Cardiac septum (tissue), 1 donor: ENCODE data around the gene TGFBR2. TPM values are rescaled to one million over a fixed set of nuclear protein-coding genes. Genes with fewer than 3 reads are reported as not detected.

ENCODE experiments used
- DNase-seq: peaks from one replicate; pipeline ENCODE4 v3.0.0-alpha.2; 2020; ENCODE audit warnings: low spot score
- intact Hi-C: fragments of 100-400 bp; cut with DNase I; formaldehyde crosslinking; loops from one replicate; pipeline ENCODE4 v1.14.0; 2022
- total RNA-seq: library from RNA; stranded (reverse); fragmentation: NEBNext Ultra II Directional; extraction: Animal tissue kit (Norgen Biotek cat#: 25700); gene quantifications from one replicate; pipeline ENCODE4 v1.2.1, GENCODE V29; 2021
- donor health status: DM: no; HTN: no; CAD: no.

Gene TGFBR2
- total RNA-seq, 1 donor from 2014 or later, result 66.7 TPM

GRCh38 chr3:30681649-30682211 lies 75.3 kb downstream of the TGFBR2 start:
- intact Hi-C loops, result loop anchor here (2.0 to 10.0 kb wide), 3 partner anchors 23 to 457 kb away; no protein-coding TSS in a partner anchor
- no peak for DNase-seq

DNA sequence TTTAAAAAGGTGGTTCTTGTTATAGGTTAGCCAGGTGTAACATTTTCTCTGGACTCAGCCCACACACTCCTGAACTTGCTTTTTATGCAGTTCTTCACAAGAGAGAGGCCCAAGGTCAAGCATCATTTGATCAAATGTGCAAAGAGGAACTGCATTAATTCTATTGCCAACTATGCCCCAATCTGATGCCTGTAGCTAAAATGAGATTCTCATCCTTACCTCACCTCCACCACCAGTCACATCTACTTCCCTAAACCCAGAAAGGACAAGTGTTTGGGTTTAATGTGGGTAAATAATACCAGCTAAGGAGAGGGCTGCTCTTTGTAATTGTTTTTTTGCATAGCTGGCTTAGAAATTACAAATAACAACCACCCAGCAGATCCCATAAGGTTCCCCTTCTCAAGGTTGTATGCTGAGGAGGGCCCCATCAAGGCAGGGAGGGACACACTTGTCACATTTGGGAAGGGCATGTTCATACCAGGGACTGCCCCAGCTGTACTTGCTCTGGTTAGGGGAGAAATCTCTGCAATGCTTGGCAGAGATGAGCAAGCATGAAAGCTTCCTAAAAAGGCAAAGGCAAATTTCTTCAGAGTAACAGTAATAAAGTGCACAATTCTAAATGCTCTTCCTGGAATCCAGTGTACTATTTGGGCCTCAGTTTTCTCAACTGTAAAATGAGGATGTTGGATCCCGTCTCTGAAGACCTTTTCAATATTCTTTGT lies 76.2 kb downstream of the TGFBR2 start:
- no peak for DNase-seq

DNA sequence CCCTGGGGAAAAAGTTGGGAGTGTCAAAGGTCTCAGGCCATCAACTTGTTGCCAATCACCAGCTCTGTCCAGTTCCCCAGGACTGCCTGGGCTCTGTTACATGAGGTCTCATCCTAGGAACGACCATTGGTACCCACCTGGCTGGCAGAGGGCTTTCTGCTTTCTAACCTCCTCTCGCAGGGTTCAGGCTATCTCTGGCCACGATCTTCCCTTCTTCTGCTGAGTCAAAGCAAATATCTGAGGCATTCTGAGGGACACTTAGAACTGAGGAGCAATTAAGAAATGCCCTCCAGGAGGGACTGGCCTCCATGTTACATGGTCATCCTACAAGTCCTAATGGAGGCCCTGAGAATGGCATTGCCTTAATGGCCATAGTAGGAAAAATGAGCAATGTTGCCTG lies 77.4 kb downstream of the TGFBR2 start:
- no peak for DNase-seq
- intact Hi-C loops, result loop anchor here (5.0 to 10.0 kb wide), 2 partner anchors 156 to 459 kb away; no protein-coding TSS in a partner anchor

More for the DNA sequence above, 76.2 kb downstream of the TGFBR2 start:
- intact Hi-C loops, result loop anchor here (5.0 to 10.0 kb wide), 2 partner anchors 155 to 458 kb away; no protein-coding TSS in a partner anchor

GRCh38 chr3:30684356-30684755 lies 78.0 kb downstream of the TGFBR2 start:
- intact Hi-C loops, result loop anchor here (5.0 to 10.0 kb wide), 2 partner anchors 157 to 460 kb away; no protein-coding TSS in a partner anchor
- no peak for DNase-seq

DNA sequence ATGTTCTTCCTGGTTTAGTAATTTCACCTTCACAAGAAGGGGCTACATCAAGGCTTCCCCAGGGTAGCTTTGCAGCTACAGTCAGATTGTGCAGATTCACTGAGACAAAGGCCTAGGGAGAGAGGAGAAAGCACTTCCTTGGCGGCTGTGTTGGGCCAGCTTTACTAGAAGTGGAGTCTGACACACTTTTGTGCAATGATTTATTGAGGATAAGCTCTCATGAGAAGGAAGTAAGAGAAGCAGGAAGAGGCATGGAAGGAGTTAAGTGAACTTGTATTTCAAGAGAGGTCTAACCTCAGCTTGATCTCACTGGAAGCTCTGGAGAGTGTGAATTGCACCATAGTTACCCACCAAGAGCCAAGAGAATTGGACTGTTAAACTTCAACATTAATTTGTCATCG lies 78.9 kb downstream of the TGFBR2 start:
- DNase-seq, result no peak
- intact Hi-C loops, result loop anchor here (10.0 kb wide), 1 partner anchor 460 kb away; no protein-coding TSS in a partner anchor

GRCh38 chr3:30686176-30686575 lies 79.8 kb downstream of the TGFBR2 start:
- intact Hi-C loops, result loop anchor here (10.0 kb wide), 1 partner anchor 461 kb away; no protein-coding TSS in a partner anchor
- no peak for DNase-seq

DNA sequence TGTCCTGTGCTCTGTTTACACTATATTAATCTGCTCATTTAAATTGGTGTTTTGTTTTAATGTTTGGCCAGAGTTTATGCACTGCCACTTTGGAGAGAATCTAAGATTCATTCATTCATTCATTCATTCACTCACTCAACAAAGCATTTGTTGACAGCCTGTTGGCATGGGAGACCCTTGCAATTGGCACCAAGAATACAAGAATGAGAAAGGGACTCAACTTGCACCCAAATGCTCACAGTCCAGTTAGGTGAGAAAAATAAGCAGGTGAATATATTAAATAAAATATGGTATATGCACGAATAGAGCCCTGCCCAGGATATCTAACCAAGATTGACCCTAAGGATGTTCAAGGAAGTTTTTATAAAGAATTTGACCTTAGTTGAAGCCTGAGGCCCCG lies 80.4 kb downstream of the TGFBR2 start:
- no peak for DNase-seq
- intact Hi-C loops, result loop anchor here (10.0 kb wide), 1 partner anchor 462 kb away; no protein-coding TSS in a partner anchor

DNA sequence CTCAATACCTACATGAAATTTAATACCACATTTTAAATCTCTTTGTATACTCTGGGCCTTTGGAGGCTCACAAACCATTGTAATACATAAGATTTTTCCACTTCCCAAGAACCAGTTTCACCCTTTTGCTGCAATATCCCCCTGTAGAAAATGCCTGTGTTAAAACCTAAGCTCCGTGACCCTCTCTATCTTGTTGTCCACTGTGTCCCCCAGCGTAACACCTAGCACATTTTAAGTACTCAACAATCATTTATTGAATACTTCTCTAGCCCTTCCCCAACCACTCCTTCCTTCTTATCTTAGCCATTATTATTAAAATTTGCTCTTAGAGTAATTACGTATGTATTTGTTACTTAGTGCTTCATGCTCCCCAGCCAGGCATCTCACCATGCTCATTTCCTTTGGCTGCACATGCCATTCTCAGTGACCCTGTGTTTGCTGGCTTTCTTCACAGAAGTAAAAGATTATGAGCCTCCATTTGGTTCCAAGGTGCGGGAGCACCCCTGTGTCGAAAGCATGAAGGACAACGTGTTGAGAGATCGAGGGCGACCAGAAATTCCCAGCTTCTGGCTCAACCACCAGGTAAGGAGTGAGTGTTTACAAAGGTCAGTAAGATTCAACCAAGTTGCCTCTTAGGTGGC lies 81.6 kb downstream of the TGFBR2 start:
- intact Hi-C loops, result loop anchor here (10.0 kb wide), 1 partner anchor 463 kb away; no protein-coding TSS in a partner anchor

DNA sequence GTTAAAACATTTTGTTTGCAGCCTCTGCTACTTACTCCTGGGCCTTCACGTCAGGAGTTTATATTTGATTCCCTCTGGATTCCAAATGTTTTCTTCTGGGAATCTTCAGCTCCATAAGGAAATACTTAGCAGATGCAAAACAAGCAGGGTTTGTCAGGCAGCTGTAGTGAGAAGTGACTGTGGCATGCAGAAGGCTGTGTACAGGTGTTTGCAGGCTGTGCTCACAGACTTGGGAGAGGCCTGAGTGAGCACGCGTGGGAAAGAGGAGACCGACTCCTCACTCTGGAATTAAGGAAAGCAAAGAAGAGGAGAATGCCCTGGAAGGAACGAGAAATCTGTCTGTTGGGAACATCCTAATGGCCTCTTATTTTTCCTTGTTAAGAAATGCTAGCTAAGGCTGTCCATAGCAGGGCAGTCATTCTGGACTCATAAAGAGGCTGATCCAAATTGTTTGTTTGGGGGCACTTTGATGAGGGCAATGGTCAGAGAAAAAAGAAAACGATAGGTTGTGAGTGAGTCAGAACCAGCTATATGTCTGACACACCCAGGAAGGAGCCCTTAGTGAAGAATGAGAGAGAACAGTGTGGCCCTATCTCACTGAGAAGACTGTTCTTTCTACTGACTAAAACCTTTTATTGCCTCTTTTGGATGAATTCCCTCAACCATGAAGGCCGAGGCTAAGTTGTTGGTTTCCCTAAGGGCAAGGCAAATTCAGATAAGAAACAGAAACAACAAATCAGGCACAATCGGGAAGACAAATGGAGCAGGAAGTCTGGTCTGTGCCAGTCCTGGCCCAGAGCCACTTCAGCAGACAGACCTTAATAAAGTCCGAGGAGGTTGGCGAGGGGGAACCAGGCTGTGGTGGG lies 82.6 kb downstream of the TGFBR2 start:
- DNase-seq, result no peak
- intact Hi-C loops, result loop anchor here (10.0 kb wide), 1 partner anchor 464 kb away; no protein-coding TSS in a partner anchor

More for the DNA sequence above, 81.6 kb downstream of the TGFBR2 start:
- DNase-seq, result no peak

DNA sequence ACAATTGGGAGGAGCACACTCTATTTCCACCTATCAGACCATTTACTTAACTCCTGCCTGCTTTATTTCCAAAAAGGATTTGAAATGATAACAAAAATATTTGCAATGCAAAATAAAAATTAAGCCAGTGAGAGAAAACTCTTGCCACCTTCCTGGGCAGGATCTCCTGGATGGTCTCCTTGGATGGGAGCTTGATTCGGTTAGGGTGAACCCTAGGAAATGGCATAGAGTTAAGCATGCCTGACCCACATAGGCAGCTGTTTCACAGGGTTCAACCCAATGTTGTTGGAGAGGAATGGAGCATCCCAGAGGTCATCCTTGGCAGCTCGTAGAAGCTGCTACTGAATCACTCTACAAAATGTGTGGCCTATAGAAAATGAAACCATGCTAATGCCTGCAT lies 83.8 kb downstream of the TGFBR2 start:
- intact Hi-C loops, result loop anchor here (5.0 kb wide), 5 partner anchors 83 to 578 kb away; partner anchors contain the start of gene TGFBR2

GRCh38 chr3:30691249-30691880 lies 85.0 kb downstream of the TGFBR2 start:
- DNase-seq, result no peak
- intact Hi-C loops, result loop anchor here (5.0 kb wide), 5 partner anchors 84 to 579 kb away; partner anchors contain the start of gene TGFBR2

More for the DNA sequence above, 83.8 kb downstream of the TGFBR2 start:
- DNase-seq, result no peak

GRCh38 chr3:30691944-30692343 lies 85.5 kb downstream of the TGFBR2 start:
- intact Hi-C loops, result loop anchor here (5.0 kb wide), 5 partner anchors 85 to 580 kb away; partner anchors contain the start of gene TGFBR2
- DNase-seq, result no peak

- DNase-seq, result no peak
- intact Hi-C loops, result loop anchor here (5.0 kb wide), 5 partner anchors 85 to 580 kb away; partner anchors contain the start of gene TGFBR2
Measured at GRCh38 chr3:30692498-30693130, 86.2 kb downstream of the TGFBR2 start.

DNA sequence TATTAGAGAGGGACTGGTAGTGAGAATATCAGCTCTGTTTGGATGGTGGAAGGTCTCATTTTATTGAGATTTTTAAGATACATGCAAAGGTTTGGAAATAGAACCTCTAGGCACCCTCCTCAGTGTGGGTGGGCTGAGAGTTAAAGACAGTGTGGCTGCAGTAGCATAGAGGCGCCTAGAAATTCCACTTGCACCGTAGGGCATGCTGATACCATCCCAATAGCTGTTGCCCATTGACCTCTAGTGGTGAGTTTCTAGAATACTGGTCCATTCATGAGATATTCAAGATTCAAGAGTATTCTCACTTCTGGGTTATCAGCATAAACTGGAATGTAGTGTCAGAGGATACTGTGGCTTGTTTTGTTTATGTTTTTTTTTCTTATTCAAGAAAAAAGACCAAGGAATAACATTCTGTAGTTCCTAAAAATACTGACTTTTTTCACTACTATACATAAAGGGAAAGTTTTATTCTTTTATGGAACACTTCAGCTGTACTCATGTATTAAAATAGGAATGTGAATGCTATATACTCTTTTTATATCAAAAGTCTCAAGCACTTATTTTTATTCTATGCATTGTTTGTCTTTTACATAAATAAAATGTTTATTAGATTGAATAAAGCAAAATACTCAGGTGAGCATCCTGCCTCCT lies 87.2 kb downstream of the TGFBR2 start:
- DNase-seq, result no peak
- intact Hi-C loops, result loop anchor here (5.0 kb wide), 5 partner anchors 86 to 581 kb away; partner anchors contain the start of gene TGFBR2

DNA sequence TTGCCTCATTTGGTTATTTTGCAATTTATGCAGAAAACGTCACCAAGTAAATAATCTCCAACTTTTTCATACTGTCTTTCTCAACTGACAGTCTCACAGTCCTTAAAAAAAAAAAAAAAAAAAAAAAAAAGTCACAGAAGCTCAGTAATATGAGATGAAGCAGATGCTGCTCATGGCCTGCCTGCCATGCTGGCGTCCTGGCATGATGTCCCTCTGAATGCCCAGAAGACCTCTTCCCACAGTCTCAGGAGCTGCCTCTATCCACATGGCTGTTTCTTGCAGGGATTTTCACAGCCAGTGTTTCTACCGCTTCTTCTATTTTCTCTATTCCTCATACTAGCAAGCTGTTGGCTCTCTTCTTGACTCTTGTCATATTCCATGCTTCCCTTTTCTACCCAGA lies 87.7 kb downstream of the TGFBR2 start:
- no peak for DNase-seq
- intact Hi-C loops, result loop anchor here (5.0 kb wide), 5 partner anchors 87 to 582 kb away; partner anchors contain the start of gene TGFBR2

- no peak for DNase-seq
- intact Hi-C loops, result loop anchor here (5.0 kb wide), 6 partner anchors 87 to 652 kb away; partner anchors contain the start of gene TGFBR2
Measured at GRCh38 chr3:30694668-30695067, 88.3 kb downstream of the TGFBR2 start.
